Measurements from ENCODE around the gene NWD2.
A peak's percentile ranks its signal among the peaks of the same experiment; 100 is the strongest.

The NWD2 gene

GRCh38 chr4:37439809-37440474 lies 195.4 kb downstream of the NWD2 start:
- FAIRE-seq = no peak

GRCh38 chr4:37440501-37440900 lies 196.0 kb downstream of the NWD2 start:
- no peak for FAIRE-seq

GRCh38 chr4:37441231-37442061 lies 196.9 kb downstream of the NWD2 start:
- FAIRE-seq = no peak

GRCh38 chr4:37442062-37442323 lies 197.4 kb downstream of the NWD2 start:
- no peak for FAIRE-seq

- FAIRE-seq = no peak
Observed at GRCh38 chr4:37443137-37443536, 198.6 kb downstream of the NWD2 start.

- no peak for FAIRE-seq
Observed at GRCh38 chr4:37445023-37445422, 200.5 kb downstream of the NWD2 start.

- no peak for FAIRE-seq
Observed at GRCh38 chr4:37446016-37446415, 201.5 kb downstream of the NWD2 start.

- no peak for FAIRE-seq
Observed at GRCh38 chr4:37447886-37448285, 203.3 kb downstream of the NWD2 start.

DNA sequence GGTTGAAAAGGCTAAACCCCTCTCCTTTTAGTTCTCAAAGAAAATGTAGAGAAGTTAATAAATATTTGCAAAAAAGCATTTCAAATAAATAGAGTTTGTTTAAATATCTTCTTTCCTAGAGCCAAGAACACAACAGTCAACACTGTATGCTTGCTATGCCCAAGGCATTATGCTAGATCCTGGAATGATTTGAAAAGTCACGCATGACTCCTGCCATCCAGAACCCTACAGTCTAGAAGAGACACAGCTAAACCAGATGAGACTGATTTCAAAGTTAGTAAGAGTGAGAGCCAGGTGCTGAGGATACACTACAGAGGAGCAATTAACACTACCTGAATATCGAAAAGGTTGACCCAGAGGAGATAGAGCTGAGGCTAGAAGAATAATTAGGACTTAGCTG lies 205.8 kb downstream of the NWD2 start:
- no peak for FAIRE-seq

DNA sequence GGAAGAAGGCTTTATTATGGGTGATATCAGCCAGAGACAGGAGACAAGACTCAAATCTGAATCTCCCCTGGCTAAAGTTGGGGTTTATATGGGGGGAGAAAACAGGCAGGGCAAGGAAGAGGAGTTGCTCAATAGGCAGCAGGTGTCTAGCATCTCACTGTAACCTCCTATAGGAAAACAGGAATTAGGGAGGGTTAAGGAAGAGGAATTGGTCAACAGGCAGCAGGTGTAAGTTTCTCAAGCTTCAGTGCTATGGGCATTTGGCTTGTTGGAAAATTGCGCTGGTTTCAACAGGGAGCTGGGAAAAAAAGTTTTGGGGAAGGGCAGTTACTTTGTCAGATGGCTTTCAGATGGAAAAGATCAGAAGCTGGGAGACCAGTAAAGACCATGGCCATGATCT lies 206.4 kb downstream of the NWD2 start:
- no peak for FAIRE-seq

DNA sequence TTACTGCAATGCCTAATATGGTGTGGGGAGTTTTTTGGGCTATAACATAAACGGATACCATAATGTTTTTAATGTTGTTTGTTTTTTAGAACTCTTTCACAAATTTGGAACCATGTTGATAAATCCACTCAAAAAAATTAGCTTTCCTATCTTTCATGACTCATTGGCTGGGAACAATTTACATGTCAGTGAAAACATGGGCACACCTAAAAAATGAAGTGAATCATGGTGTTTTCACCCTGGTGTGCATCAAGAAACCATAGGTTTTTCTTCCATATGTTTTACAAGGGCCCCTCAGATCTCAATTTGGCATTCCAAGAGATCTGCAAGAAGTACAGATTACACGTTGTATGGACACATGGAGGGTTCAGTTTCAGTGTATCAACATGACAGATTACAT lies 207.1 kb downstream of the NWD2 start:
- no peak for FAIRE-seq

DNA sequence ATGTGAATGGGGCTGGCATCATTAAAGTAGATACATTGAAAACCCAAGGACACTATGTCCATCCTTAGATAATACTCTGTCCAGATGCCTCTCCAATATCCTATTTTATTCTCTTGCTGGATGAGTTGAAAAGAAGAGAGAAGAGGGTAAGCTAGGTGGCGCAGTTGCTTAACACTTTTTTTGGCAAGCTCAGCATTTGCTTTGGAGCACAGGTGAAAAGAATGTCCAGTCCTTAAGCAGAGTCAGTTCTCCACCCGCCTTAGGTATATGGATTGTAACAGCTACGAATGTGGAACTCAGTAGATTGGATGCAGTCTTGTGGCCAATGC lies 208.4 kb downstream of the NWD2 start:
- FAIRE-seq = peak; percentile 97

GRCh38 chr4:37453281-37453998 lies 208.9 kb downstream of the NWD2 start:
- no peak for FAIRE-seq

- FAIRE-seq = no peak
Observed at GRCh38 chr4:37453999-37454800, 209.7 kb downstream of the NWD2 start.

GRCh38 chr4:37455301-37456131 lies 211.0 kb downstream of the NWD2 start:
- peak; percentile 72 for FAIRE-seq

- no peak for FAIRE-seq
Observed at GRCh38 chr4:37461801-37462200, 217.3 kb downstream of the NWD2 start.

DNA sequence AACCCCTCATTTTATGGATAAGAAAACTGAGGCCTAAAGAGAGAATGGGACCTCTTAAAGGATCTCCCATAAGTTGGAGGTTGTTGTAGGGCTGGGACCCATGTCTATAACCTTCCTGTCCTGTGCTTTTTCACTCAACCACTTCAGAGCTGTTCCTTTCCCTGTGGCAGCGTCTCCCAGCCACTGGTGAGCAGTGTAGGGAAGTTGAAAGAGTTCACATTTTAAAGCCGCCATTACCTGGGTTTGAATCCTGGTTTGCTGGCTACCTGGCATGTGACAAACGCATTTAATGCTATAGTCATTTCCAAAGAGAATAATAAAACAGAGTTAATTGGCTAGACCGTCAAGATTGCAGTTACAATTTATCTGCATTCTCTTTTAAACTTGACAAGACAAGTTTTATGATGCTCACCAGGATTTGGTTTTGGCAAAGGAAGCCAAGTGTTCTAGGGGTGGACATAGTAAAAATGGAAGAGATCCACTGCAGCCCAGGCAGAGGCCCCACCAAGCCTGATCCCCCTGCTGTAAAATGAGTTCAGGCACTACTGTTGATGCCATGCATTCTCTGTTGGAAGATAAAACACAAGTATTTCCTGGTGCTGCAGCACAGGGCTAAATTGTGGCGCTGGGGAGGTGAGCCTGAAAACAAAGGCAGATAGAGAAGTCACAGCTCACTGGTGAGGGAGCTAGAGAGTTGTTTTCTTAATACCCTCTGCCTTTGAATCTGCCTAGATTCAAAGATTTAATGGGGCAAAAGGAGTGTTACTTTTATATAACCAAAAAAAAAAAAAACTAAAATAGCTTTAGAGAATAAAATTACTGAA lies 218.7 kb downstream of the NWD2 start:
- FAIRE-seq = no peak

- FAIRE-seq = no peak
Observed at GRCh38 chr4:37464373-37465128, 220.0 kb downstream of the NWD2 start.

DNA sequence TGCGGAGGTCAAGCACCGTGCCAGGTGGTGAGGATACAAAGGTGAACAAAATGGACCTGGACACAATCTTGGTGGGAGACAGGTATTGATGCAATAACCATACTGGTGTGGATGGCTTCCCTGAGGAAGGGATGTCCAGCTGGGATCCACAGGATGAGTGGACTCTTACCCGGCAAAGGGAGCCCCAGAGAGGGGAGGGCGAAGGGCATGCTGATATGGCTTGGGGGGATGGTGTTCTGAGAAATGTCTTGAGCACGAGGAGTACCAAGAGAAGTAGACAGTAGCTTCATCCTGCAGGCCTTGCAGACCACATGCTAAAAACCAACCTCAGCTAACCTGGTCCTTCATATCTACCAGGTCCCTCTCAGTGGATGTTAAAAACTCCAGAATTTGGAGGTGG lies 220.8 kb downstream of the NWD2 start:
- no peak for FAIRE-seq

- no peak for FAIRE-seq
Observed at GRCh38 chr4:37465845-37466244, 221.3 kb downstream of the NWD2 start.

DNA sequence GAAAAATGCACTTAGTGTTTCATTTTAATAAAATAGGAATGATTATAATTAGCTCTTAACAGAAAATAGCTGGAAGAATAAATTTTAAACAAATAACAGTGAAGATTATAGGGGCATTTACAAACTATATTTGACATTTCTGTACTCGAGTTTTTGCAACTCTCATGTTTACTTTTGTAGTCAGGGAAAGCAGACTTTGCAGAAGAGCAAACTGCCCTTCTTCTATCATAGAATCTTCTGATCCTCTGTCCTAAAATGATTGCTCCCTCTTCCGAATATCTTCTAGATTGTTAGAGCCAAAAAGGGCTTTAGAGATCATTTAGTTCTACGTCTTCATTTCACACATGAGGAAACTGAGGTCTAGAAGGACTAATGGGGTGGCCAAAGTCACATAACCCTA lies 222.7 kb downstream of the NWD2 start:
- FAIRE-seq = no peak

Measured in islet of Langerhans (tissue), 1 donor.